MV-4-11 (cell line): ENCODE data around the gene SYTL2.
"Not testable (repeated sequence)": the region's sequence is repeated elsewhere in the genome, so short reads cannot be mapped to it uniquely, and the experiment has no call there.

ENCODE experiments used
- DNase-seq: peaks from one replicate; lab custom pipeline; 2025; lab: John Stamatoyannopoulos, UW

SYTL2 gene

DNA sequence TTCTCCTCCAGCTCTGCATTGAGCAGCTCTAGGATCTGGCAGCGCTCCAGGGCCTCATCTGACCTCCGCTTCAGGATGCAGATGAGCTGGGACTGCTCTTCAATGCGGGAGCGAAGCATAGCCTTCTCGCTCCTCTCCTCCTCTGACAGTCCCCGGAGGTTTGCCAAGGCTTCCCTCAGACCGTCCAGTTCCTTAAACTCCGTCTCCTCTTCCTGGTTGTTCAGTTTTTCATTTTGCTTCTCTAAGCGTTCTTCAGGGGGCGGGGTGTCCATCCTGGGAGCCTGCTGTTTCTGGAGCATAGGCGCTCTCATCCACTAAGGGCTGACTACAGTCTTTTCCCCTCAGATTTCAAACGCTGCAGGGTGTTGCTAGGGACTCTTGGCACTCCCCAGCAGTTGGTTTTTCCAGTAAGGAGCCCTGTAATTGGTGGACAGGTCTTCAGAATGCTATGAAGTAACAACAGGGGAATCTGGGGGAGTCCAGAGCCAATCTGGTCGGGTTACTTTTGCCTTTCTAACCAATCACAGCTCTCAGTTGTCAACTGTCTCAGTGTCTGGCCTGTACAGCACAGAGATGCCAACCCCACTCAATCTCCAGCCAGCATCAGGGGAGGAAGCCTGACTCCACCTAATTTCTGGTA lies 125.0 kb downstream of the SYTL2 start, which contains the start of gene CCDC89:
Gene CCDC89, minus strand, starts transcription at position 376 of the 640 bp plus-strand sequence. Its CDS starts 65 bp downstream, at position 311.
- no peak for DNase-seq

DNA sequence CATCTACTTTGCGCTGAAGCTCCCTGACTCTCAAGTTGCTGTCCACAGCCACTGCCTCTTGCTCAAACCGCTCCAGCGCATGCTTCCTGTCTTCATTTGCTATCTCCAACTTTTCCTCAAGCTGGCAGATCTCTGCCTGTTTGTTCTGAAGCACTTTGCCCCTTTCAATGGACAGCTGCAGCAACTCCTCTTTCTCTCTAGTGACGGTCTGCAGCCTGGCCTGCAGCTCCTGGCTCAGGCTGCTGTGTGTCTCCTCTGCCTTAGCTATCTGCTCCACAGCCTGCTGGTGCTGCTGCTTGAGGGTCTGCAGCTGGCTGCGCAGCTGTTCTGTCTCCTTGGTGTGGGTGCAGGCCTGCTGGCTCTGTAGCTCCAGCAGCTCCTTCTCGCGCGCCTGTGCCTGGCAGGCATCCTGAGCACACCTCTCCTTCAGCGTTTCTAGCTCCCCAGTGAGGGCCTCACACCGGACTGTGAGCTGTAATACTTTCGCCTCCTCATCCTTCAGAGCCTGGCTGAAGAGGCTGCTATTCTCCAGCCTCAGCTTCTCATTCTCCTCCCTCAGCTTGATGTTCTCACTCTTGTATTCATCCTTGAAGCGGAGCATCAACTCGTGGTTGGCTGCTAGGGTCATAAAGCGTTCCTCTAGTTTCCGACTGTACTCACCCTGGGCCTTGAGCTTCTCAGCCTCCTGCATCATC lies 125.7 kb downstream of the SYTL2 start:
- DNase-seq = no peak

DNA sequence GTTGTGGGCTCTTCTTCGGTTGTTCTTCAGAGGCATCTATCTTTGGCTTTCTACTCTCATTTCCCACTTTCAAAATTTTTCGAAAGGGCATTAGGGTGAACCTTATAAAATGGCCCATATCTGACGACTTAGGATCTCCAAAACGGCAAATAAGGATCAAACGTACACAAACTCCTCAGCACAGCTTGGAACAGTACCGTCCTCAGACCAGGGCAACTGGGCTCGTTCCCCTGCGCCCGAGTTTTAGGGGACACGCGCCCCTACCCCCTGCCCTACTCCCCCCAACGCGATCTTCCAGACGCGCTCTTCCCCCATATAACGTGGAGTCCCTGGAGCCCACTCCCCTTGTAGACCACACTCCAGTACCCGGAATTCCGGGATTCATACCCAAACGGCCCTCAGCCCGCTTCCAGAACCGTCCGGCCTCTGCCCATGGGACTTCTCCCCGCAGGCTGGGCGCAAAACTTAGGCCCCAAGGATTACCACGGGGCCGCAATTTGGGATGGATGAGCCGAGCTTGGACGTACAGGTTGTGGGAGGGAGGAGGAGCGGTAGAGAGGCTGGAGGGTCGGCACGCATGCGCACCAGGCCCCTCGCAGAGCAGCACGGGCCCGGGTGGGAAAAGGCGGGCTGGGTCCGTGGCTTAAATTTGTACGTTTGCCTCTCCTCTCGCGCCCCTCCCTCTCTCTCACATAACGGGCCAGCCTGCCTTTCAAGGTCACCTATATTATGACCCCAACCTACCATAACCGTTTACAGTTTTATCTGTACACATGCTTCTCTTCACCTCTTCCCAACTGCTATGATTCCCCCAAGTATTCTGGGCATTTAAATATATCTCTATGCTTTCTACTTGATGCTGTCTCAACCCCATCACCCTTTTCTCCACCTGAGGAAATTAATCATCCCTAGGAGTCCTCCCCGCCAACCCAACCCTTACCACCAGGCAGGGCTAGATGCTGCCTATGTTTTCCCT lies 128.3 kb downstream of the SYTL2 start:
- DNase-seq = peak; percentile 15

DNA sequence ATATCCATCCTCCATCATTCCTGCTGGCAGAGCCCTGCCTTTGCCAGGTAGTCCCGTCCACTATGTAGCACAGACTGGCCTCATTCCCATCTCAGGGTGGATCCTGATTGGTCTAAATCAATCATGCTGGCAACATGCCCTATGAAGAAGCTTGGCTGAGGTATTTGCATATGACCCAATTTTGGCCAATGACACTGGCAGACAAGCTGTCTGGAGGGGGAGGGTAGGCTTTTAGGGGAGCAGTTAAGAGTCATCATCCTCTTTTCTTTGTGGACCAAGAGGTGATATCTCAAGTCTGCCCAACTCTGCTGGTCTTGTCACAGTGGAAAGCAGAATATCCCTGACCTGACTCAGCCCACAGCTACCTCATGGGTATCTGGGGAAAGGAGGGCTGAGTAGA lies 130.0 kb downstream of the SYTL2 start:
- DNase-seq = no peak

DNA sequence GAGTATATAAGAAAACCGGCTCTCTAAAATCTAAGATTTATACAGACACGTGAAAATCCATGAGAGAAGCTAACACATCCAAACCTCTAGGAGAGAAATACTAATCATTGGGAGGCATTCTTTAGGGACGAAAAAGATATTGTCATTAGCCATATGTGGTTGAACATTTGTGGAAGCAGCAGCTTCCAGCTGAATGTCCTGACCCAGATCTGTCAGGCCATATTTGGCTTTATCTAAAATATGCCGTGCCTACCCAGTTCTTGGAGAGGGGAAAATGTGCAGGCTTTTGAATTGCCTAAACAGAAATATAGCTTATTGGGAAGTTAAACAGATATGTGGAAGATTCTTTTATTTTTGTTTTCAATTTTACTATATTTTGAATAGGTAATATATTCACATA lies 131.4 kb downstream of the SYTL2 start:
- DNase-seq = no peak

DNA sequence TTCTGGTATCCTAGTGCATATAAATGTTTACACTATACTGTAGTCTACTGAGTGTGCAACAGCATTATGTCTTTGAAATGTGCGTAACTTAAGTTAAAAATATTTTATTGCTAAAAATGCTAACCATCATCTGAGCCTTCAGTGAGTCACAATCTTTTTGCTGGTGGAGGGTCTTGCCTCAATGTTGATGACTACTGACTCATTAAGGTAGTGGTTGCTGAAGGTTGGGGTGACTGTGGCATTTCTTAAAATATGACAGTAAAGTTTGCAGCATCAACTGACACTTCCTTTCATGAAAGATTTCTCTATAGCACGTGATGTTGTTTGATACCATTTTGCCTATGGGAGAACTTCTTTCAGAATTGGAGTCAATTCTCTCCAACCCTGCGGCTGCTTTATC lies 137.5 kb downstream of the SYTL2 start:
- no peak for DNase-seq

DNA sequence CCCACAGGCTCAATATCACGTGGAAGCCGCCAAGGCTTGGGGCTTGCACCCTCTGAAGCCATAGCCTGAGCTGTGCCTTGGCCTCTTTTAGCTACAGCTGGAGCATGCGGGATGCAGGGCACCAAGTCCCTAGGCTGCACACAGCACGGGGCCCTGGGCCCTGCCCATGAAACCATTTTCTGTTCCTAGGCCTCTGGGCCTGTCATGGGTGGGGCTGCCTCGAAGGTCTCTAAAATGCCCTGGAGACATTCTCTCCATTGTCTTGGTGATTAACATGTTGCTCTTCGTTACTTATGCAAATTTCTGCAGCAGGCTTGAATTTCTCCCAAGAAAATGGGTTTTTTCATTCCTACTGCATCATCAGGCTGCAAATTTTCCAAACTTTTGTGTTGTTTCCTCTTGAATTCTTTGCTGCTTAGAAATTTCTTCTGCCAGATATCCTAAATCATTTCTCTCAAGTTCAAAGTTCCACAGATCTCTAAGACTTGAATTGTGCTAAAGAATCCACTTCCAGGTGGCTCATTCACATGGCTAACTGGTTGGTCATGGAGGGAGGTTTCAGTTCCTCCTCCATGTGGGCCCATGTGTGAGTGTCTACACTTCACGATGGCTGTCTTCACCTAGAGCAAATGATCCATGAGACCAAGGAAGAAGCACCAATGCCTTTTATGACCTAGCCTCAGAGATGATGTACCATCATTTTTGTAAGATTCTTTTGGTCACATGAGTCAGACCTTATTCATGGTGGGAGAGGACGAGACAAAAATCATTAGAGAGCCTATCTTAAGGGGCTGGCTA lies 138.6 kb downstream of the SYTL2 start:
- DNase-seq = peak; percentile 23

DNA sequence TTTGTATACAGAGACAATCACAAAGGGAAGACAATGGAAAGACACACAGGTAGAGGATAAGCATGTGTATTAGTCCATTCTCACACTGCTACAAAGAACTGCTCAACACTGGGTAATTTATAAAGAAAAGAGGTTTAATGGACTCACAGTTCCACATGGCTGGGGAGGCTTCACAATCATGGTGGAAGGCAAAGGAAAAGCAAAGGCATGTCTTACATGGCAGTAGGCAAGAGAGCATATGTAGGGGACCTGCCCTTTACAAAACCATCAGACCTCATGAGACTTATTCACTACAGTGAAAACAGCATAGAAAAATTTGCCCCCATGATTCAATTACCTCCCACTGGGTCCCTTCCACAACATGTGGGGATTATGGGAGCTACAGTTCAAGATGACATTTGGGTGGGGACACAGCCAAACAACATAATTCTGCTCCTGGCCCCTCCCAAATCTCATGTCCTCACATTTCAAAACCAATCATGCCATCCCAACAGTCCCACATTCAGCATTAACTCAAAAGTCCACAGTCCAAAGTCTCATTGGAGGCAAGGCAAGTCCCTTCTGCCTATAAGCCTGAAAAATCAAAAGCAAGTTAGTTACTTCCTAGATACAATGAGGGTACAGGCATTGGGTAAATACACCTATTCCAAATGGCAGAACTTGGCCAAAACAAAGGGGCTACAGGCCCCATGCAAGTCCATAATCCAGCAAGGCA lies 139.8 kb downstream of the SYTL2 start:
- DNase-seq = not testable (repeated sequence)

DNA sequence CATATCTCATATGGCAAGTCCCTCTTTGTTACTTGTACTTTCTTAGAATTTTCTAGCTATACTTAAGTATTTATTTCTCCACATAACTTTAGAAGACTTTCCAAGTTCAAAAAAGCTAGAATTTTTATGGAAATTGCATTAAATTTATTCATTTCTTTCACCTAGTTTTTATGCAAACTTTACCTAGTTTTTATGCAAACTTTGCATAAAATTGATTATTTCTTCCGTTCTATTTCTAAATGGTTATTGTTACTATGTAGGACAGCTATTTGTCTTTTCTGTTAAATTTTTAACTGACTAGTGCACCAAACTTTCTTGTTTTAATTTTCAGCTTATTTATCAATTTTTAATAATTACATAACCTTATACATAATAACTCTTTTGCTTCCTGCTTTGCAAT lies 142.8 kb downstream of the SYTL2 start:
- DNase-seq = no peak

DNA sequence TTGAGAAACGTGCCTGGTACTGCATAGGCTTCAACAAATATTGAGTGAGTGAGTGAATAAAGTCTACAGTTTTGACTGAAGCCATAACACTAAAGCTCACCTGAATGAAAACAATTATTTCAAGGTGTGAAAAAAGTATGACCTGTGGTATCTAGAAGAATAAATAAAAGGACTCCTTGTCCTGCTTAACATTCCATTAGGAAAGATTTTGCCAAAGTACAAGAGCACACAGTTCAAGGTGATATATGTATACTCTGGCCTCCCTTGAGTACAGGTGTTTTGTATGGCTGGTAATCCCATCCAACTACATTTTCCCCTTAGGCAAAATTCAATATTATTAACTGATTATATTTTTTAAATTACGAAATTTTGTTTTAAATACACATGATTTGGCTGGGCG lies 144.3 kb downstream of the SYTL2 start:
- no peak for DNase-seq

DNA sequence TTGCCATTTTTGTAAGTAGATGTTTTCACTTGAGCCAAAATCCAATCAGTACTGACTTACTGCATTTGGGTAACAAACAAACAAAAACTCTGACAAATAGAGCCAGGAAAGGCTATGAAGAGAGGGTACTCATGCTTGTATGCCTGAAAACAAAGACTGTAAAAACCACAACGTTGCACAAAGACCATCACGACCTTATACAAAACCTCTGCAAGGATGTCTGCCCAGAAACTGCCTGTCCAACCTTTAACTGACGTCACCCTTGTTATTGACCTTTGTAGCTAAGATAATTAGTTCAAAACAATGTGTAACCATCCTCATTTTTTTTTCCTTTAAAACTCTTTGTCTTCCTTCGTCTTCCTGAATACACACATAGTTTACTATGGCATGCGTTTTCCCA lies 145.2 kb downstream of the SYTL2 start:
- no peak for DNase-seq

DNA sequence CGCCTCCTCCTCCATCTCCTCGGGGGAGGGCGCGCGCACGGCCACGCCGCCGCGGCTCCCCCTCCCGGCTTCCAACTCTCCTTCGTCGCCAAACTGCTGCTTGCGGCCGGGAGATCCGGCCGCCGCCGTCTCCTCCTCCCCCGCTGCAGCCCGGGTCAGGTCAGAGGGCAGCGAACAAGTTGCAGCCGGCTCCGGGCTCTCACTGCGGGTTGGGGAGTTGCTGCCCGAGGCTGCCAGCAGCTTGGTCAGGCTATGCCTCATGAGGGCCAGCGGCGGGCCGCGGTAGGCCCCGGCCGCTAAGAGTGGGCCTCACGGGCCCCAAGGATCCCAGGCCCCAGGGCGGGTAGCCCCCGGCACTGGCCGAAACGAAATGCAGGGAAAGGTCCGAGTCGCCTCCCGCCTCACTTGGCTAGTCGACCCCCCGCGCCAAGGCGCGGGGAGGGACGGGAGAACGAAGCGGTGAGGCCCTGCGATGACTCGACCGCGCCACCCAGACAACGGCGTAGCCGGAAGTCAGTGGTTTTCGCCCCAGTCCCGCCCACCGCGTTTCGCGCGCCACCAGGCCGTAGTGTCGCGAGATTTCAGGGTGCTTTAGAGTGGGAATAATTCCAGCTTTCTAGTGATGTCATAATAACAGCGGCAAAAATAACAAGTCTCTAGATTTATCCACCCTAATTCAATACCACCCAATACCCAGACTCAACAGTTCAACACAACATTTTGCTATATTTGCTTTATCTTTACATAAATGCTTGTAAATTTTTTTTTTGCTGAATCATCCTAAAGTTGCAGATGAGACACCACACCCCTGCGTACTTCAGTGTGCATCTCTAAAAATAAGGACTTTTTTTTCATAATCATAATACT lies 146.1 kb downstream of the SYTL2 start, which contains the start of gene CREBZF:
Gene CREBZF, minus strand, starts transcription at position 515 of the 867 bp plus-strand sequence. Its CDS starts 254 bp downstream, at position 261.
- DNase-seq = peak; percentile 90

DNA sequence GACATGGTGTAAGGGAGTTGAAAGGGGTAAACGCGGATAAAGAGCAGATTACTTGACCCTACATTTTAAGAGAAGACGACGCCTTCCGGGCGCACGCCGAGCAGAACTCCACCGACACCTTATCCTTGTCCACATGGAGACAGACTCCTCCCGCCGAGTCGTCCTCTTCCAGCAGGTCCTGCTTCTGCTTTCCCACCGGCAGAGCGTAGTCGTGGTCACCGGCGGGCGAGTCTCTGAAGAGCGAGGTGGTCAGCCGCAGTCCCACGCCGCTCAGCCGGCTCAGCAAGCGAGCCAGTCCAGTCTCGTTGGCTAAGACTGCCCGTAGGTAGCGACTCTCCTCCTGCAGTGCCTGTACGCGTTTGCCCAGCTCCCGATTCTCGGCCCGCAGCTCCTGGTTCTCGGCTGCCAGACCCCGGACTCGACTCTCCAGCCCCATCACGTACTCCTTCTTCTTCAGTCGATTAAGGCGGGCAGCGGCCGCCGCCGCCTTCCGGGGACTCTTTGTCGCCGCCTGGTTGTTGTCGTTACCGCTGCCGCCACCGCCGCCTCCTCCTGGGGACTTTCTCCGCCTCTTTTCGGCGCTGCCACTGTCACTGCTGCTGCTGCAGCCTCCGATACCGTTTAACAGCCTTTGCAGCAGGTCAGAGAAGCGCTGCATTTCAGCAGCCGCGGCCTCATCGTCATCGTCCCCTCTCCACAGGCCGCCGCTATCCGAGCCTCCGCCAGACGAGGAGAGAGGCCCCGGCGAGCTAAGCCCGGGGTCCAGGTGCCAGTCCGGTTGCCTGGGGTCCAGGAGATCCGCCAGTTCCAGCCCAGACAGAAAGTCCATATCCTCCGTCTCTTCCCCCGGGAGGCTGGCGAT lies 147.0 kb downstream of the SYTL2 start:
- peak; percentile 70 for DNase-seq

DNA sequence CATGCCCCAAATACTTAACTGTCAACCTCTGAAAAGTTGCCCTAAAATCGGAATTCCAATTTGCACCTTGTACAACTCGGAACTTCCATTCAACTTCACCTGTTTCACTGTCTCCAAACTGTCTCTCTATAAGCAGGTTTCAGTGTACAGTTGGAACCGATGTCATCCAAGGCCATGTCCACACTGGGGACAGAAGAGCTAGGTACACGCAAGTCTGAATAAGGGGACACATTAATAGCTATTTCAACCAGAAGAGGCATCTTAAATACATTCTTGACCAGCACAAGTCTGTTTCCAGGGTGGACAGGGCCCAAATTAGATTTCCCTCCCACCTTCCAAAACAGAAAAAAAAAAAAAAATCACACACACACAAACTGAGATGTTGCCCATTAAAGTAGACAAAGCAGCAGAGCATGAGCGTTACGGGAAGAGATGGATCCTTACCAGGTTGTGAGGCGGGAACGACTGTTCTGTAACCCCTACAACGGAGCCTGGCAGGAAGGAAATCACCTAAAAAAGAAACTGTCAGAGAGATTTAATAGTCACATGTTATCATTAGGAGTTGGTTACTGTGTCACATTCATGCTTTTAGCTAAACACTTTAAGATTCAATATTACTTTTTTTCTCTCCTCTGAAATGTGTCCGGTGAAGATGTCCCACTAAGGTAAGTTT lies 147.7 kb downstream of the SYTL2 start:
- no peak for DNase-seq

DNA sequence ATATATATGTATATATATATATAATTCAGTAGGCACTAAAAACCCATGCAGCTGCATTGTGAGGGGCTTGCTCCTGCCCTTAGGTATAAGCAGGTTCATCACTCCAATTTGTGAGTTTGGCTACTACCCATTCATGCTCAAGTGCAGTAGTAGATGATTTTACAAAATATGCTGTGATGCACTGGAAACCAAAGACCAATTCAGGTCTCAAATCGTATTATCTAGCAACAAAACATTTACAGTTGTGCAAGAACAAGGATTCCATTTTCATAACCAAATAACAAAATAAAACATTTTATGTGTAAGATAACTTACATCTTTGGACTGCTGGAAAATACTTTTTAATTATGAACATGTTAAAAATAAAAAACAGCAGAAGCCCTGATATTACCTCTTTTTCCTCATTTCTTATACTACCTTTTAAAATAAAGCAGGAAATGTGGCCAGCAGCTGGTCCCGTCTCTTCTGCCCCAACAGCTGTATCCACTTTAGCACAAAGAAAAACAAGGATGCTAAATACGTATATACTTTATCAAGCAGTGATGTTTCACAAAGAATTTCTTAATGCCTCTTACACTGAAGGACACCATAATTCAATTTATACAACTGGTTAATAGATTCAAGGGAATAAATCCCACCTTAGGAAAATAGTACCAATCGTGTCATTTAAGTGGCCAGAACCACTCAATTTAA lies 148.8 kb downstream of the SYTL2 start:
- DNase-seq = no peak

DNA sequence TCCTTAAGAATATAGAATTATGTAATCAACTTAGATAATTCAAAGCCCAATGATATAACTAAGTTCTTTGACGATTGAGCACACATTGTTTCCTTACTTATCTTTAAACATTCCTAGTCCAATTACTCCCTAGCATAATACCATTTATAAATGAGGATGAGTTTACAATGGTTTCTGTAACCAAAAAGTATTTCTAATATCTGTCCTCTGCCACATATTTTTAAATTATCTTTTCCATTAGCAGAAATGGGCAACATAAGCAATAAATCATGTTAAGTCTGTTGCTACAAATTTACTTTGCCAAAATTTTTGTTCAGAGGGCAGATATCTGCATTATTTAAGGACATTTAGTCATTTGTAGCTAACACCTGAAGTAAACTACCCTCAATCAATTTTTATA lies 152.8 kb downstream of the SYTL2 start:
- DNase-seq = no peak

DNA sequence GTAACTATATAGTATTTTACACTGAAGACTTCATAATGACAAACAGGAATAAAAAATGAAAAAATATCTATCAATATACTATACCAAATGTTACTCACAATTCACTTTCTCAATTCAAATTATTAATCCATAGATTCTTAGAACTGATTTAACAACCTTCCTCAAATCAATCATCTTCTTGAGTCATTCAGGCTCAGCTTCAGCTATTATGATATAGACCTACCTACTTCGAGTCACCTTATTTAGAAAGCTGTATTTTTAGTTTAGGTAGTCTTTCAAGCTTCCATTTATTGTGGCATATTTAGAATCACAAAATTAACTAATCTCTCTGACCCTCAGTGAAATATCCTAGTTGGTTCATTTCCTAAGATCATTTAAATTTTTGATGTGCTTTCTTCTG lies 154.2 kb downstream of the SYTL2 start:
- no peak for DNase-seq

DNA sequence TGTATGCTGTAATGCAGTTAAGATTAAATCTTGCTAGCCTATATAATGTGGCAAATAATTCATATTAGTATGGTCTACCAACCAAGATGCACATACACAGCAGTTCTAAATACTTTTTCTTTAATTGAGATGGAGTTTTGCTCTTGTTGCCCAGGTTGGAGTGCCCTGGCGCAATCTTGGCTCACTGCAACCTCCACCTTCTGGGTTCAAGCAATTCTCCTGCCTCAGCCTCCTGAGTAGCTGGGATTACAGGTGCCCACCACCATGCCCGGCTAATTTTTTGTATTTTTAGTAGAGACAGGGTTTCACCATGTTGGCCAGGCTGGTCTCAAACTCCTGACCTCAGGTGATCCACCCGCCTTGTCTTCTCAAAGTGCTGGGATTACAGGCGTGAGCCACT lies 156.6 kb downstream of the SYTL2 start:
- not testable (repeated sequence) for DNase-seq
